GM18517 (cell line): Measurements from ENCODE around the gene ZFX.
"Not testable (repeated sequence)": the region's sequence is repeated elsewhere in the genome, so short reads cannot be mapped to it uniquely, and the experiment has no call there.

Source experiments
- ATAC-seq: cut with Tn5 transposase; IDR thresholded peaks from one replicate; pipeline ENCODE4 v1.9.1; 2021; ENCODE audit warnings: mild to moderate bottlenecking, moderate library complexity; ENCODE audit not compliant: unreplicated experiment

The ZFX gene

DNA sequence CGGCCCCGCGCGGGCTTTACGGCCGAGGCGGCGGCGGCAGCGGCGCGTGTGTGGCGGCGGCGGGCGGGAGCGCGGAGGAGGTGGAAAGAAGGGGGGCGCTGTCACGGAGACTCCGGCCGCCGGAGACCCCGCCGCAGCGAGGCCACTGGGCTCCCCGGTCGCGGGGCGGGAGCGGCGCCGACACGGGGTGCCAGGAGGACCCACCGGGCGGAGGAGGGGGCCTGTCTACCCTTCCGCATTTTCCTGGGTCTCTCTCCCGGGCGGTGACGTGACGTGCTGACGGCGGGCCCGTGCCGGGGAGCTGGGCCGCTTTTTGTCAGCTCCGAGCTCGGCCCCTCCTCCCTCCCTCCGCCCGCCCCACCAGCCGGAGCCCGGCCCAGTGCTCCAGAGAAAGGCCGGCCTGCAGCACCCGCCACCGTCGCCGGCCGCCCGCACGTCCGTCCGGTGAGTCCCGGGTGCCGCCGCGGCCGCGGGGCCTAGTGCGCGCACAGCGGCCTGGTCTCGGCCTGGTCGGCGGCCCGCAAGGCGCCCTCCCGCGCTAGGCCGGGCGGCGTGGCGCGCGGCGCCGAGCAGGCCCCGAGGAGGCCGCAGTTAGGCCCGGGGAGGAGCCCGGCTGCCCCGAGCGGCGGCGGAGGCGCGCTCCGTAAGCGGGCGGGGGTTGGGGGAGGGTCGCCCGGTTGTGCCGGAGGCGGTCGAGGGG, at the start of gene ZFX:
TSS of gene ZFX (plus strand) at position 379 of the 700 bp plus-strand sequence. CDS start 23,014 bp downstream, outside the sequence.
- peak; percentile 27 for ATAC-seq

DNA sequence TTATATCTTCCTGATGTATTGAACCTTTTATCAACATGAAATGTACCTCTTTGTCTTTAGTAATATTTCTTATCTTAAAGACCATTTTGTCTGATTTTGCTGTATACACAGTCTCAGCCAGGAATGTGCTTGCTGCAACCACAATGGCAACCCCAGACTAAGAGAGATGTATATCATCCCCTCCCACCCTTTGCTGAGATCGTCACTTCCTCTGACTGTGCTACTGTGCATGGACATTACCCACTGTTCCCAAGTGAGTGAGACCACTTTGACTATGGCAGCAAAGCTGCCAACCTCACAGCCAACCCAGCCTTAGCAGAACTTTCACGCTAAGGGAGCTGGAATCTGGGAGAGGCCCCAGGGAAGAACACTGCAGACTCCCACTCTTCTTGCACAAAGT, 48.8 kb upstream of the ZFX start:
- ATAC-seq, result no peak

DNA sequence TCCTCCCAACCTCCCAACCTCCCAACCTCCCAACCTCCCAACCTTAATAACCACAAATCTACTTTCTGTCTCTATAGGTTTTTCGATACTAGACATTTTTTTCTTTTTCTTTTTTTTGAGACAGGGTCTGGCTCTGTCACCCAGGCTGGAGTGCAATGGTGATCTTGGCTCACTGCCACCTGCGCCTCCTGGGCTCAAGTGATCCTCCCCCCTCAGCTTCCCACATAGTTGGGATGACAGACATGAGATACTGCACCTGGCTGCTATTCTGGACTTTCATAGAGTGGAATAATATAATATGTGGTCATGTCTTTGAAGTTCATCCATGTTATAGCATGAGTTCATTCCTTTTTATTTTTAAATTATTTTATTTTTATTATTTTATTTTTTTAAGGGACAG, 39.5 kb upstream of the ZFX start:
- ATAC-seq, result no peak

DNA sequence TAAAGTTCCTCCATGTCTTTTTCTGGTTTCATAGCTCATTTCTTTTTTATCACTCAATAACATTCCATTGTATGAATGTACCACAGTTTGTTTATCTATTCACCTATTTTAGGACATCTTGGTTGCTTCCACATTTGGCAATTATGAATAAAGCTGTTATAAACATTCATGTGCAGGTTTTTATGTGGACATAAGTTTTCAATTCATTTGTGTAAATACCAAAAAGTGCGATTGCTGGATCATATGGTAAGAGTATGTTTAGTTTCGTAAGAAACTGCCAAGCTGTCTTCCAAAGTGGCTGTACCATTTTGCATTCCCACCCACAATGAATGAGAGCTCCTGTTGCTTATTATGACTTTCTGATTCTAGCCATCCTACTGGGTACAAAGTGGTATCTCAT, 36.3 kb upstream of the ZFX start:
- ATAC-seq, result no peak

DNA sequence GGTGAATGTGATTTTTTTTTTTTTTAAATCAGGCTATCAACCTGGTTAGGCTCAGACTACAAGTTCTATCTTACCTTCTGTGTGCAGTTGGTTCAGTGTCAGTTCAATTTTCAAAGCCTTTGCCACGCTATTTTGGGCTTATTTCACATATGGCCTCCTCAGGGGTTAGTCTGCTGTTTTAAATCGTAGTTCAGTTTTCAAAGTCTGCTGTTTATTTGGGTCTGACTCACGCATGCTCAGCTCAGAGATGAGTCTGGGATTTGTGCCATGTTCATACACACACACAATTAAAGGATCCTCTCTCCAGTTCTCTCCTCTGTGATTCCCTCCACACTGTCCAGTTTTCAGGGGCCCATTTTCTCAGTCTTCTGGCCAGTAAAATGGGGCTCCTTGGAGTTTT, 32.3 kb upstream of the ZFX start:
- ATAC-seq, result no peak

DNA sequence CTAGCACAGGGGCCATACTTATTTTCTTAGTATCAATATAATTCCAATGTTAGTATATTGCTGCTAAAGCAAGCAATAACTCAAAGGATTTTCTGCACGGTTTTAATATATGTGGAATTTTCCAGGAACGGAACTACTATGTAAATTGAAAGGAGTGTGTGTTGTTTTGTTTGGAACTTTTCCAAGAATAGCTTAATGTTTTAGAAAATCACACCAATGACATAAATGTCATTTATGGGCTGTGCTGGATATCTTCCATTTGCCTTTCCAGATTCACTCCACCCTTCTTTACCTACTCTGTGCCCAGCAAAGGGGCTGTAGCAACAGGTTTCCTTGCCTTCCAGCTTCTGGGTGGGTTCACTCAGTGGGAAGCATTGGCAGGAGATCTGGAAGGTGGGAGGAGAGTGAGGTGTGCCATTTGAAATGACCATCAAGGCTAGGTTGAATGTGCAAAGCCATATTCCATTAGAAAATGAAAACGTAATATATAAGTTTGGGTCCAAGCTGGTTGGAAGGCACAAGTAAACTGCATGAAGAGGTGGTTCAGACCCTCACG, 25.2 kb upstream of the ZFX start:
- no peak for ATAC-seq

DNA sequence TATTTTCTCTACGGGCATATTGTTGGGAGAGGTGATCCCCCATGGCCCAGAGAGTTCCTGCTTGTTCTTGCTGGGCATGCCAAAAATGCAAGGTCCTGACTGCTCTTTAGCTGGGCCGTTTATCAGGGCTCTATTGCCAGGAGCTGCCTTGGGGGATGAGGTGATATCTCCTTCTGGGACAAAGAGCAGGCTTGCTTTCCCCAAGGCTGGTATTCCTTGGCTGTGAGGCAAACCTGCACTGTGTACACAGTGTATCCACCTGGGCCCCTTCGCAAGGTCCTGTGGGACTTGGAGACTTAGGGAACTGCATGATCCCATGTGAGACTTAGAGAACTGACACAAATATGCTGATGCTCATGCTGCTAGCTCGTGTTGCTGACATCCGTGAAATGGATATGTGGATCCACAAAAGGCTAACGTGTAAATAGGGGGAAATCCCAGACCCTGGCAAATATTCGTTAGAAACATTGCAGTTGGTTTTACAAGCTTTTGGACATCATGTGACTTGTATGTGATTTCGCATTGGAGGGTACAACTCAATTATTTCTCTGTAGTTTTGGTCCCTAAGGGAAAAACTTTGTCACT, 24.4 kb upstream of the ZFX start:
- ATAC-seq, result no peak

DNA sequence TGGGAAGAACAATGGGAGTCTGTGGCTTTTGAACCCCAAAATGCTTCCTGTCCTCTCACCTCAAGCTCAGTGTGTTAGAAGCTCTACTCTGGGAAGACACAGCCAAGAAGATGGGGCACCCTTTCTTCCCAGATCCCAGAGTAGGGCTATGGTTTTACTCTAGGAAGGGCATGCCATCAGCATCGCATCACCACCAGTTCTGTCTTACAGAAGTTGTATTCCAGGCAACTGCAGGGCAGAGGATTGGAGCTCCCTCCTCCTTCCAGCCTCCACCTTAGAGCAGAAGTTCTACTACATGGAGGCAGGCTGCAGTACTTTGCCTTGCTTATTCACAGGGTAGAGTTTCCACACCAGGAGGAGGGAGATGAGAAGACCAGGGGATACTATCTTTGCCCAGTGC, 18.1 kb upstream of the ZFX start:
- no peak for ATAC-seq

DNA sequence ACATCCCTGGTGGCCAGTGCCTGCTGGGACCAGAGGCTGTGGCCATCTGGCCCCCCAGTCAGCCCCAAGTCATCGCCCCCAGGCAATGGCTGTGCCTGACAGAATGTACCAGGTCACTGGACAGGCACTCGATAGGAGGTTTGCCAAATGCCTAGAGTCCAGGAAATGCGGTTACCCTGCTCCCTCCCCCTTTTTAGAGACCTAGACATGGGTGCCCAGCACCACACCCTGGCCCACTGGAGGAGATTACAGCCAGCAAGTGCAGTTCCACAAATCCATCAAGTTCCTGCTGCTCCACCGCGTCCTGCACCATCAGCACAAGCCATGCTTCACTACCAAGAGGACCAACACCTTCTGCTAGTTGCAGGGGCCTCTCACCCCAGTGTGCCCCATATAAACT, 16.2 kb upstream of the ZFX start:
- no peak for ATAC-seq

DNA sequence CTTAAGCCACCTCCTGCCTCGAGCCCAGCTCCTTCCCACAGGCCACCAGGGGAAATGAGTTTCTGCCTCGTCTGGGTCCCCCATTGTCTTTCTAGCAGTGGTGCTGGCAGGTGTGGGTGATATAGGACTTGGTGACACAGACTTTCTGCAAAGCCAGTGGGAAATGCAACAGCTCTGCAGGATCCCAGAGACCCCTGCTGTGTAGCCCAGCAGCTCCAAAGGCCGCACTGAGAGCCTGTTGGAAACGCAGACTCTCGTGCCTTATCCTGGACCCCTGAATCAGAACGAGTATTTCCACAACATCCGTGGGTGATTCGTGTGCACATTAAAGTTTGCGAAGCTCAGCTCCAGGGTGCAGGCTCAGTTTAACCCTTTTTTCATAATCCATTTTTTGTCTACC, 13.8 kb upstream of the ZFX start:
- not testable (repeated sequence) for ATAC-seq

DNA sequence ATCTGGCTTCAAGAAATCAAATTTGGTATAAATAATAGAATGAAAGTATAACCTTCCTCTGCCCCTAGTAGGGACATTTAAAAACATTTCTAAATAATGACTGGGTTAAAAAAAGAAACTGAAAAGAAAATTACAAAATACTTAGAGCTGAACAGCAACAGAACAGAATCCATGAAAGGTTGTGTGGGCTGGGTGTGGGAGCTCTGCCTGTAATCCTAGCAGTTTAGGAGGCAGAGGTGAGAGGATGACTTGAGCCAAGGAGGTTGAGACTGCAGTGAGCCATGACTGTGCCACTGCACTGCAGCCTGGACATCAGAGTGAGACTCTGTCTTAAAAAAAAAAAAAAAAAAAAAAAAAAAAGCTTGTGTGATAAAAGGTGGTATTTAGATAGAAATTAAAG, 12.3 kb upstream of the ZFX start:
- ATAC-seq, result no peak

DNA sequence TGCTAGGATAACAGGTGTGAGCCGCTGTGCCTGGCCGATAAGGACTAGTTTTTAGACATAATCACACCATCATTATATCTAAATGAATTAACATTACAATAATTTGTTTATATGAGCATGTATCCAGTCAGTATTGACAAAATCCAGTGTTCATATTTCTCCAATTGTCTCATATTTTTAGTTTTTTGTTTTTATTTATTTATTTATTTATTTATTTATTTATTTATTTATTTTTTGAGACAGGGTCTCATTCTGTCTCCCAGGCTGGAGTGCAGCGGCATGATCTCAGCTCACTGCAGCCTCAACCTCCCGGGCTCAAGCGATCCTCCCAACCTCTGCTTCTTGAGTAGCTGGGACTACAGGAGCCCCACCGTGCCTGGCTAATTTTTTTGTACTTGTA, 5.5 kb upstream of the ZFX start:
- not testable (repeated sequence) for ATAC-seq

DNA sequence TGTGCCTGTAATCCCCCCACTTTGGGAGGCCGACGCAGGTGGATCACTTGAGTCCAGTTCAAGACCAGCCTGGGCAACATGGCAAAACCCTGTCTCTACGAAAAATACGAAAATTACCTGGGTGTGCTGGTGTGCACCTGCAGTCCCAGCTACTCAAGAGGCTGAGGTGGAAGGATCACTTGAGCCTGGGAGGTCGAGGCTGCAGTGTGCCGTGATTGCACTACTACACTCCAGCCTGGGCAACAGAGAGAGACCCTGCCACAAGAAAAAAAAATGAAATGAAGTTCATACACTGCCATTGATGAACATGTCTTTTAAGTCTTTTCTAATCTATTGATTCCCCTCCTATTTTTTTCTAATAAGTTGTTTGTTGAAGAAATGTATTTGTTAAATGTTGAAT, 5.0 kb upstream of the ZFX start:
- ATAC-seq, result no peak

DNA sequence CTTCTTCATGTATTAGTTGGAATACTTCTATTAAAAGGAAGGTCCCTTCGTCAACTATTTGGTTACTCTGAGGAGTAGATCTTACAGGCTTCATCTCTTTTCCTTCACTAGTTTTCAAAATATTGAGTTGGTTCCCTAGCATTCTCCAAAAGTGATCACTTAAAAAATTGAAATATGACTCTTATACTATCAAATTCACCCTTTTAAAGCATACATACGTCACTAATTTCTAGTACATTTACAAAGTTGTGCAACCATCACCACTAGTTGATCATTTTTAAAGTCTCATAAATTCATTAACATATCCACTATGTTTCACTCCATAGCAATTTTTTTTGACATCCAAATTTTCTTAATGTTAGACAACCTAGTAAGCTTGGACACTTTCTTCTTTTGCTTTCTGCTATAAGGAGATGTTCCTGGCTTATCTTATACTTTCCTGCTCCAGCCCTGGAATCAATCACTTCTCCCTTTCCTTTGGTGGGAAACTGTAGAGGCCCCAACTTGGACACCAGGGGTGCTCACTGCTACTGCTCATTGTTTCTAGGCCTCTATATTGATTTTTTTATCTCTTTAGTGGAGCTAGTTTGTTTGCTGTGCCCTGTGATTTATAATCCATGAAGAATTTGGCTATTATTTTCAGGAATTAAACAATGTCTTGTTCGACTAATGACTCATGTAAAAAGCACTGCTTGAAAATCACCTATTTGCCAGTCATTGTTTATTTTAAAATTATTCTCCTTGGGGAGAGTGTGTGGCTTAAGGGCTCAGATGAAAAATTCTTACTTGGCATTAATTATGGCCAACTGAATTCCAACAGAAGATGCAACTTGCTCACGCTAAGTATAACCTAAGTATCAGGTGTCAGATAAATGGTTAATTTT, 4.0 kb upstream of the ZFX start:
- no peak for ATAC-seq

DNA sequence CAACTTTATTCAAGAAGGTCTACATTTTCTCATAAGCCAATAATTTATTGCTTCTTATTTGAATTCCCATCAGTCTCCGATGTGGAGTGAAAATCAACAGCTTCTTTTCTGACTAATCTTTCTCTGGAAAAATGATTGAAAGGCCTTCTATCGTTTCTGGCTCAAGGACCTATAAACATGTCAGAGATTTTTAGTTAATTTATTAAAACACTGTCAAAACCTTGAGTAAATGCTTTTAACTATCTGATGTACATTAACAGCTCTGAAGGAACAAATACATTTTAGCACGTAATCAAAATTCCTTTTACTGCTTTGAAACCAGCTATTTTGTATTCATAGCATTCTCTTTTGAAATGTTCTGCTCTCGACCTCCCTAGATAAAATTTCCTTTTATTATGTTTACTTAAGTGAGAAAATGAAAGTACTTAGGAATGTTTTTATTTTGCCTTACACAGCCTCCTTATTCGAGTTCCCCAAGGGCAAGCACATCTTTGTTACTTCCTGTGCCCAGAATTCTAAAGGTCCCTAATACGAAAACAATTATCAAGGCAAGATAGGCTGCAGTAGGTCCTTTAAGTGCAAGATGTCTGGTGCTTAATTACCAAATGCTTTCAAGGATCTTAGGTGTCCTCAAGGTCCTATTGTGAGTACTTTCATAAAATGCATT, 3.1 kb upstream of the ZFX start:
- no peak for ATAC-seq

DNA sequence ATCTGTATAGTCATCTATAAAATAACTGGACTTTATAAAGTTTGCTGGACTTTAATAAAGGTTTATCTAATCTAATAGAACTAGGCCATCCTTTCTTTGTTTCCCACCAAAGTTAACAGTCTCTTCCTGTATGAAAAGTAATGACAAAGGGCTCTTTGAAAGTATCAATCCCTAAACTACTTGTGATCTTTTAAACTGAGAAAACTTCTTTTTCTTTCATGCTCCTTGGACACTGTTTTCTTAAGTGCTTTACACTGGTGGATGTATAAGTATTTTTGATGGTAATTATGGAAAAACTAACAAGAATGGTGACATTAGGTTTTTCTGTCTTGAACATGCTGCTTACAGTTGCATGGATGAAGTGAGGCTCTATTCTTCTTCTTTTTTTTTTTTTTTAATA, 2.4 kb upstream of the ZFX start:
- ATAC-seq, result no peak

DNA sequence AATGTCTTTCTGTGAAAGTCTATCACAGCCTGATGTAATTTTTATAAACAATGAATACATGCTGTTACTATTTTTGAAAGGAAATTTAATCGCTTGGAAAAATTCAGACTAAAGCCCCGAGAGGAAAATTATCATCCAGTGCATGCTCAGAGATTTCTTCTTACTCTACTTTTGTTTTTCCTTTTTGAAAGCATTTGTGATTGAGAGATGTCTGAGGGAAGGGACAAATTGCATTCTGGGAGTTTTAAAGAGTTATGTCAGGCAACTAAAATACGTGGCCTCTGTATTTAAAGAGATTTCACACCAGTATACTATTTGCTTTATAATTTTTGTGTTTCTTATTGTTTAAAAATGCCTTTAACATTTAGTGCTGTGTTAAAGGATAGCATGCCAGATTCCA, 1.4 kb upstream of the ZFX start:
- no peak for ATAC-seq

DNA sequence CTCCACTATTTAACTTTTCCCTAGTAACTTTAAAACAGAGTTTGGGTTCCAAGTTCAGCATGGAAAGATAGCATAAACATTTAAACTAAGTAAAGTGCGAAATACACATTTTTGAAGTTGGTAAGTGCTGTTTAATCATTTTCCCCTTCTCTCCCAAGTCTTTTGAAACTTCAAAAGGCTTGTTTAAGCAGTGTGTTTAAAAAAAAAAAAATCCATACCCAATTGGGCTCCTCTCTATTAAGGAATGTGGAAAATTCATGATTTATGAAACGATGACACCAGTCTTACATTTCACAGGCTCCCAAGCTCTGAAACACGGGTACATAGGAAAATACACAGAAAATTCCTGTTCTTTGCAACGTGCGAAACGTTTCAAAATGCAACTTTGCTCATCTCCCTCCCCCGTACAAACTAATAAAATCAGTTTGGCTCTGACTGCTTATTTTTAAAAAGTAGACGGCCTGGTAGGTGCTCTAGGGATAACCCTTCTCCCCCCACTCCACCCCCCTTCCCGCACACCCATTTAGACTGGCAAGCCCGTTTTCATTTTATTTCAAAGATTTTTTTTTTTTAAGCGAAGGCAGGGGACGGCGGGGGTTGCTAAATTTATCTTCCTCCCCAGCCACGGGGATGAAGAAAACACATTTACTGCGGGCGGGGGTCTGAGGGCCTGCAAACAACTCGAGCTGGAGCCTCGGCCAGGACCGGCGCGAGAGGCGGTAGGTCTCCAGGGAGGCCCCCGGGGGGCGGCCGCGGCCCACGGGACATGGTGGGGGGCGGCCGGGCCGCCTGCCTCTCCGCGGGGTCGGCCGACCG, 786 bp upstream of the ZFX start:
- peak; percentile 0 for ATAC-seq

DNA sequence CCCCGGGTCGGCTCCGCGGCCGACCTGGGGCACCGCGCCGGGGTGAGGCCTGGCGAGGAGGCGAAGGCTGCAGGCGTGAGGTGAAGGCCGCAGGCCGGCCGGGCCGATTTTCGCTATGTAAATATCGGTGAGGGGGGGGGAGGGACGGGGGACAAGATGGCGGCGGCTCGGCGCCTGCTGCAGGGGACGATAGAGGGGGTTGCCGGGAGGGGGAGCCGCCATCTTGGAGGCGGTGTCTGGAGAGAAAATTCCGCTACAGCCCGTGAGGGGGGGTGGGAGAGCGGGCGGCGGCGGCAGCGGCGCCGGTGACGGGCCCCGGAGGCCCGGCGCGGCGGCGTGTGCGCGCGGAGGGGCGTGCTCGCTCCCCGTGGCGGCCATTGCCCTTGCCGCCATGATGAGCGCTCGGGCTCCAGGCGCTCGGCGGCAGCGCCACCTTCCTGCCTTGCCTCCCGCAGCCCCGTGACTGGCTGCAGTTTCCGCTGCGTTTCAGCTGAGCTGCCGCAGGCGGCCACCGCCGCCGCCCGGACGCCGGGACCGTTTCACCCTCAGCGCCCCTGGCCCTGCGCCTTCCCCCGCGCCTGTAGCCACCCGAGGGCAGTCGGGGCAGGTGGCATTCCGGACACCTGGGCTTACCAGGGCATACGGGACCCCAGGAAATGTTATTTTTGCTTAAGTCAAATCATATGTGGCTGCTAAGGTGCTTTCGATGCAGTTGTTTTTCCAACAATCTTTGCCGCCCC, 692 bp downstream of the ZFX start:
- peak; percentile 79 for ATAC-seq

DNA sequence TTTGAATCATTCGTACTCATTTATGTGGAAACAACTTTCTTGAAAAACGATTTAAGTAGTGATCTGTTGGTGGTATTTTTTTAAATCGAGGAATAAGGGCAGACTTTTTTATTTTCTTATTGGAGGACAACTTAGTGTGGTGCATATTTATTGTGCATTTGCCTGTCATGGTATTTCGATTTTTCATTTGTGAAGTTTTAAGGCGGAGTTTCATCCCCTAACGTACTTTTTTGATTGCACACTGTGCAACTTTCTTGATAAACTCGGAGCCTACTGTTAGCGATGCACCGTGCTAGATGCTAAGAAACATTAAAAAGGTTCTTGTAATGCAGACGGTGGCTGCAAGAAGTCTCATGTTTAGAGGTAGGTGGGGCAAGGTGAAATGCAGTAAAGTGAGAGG, 1.4 kb downstream of the ZFX start:
- ATAC-seq, result no peak
